ENCODE results near the gene MYADM. TPM values are rescaled to one million over a fixed set of nuclear protein-coding genes. Genes with fewer than 3 reads are reported as not detected.

Gene MYADM
- total and polyA plus RNA-seq, 2 donors (not counting 1 experiment from before 2014, with no cell fraction given), result 18.5 to 172 TPM

DNA sequence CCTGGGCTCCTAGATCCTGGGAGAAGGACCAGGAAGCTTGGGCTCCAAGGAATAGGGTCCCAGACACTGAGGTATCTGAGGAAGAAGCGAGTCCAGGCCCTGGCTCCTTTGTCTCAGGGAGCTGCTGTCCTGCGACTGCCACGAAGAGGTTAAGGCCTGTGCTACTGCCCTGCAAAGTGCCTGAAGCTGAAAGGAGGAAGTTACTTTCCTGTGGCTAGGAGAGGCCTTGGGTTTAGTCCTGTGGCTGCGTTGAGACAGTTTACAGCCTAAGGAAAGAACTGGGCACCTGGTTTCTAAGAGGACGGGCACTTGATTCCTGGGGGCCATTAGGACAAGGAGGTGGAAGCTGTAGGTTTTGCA lies 2.8 kb downstream of the MYADM start:
- peak overlapping the region; percentile 93 for H3K27ac Mint-ChIP-seq
- H3K4me1 Mint-ChIP-seq, result peaks cover 56% of the 10 kb centered on the region
- CTCF ChIA-PET, result interaction anchor here (0.6 to 1.8 kb wide), 4 partner anchors 11 to 748 kb away, joined by 4 to 10 read pairs (median 4); partner anchors contain the start of gene PRKCG
- Histone ChIP-seq H3K79me2 (ENCODE audit: control insufficient read depth, insufficient read depth, low read length) (peaks cover 45% of the 10 kb centered on the region), H3K4me1 (ENCODE audit: control insufficient read depth in 2 of 2, insufficient read depth in 2 of 2, low read length in 2 of 2) (peaks cover 44 to 73% of the 10 kb centered on the region in 2 donors), H2AFZ (ENCODE audit: insufficient read depth, low read depth, low read length, poor library complexity, severe bottlenecking) (no peak overlapping the region), H4K20me1 (ENCODE audit: control insufficient read depth, insufficient read depth, low read length, poor library complexity, severe bottlenecking) (peaks cover 64% of the 10 kb centered on the region), H3K9me3 (ENCODE audit: control extremely low read depth in 1 of 3, control insufficient read depth in 2 of 3, insufficient read depth in 1 of 3, low read length in 2 of 3) (peaks cover 0 to 27% (median 2%) of the 10 kb centered on the region in 3 donors), H3K27me3 (replicated peaks in 1 of 4; ENCODE audit: control extremely low read depth in 1 of 4, control insufficient read depth in 3 of 4, insufficient read depth in 4 of 4, low read length in 3 of 4) (no peaks in the 10 kb centered on the region), H3K9ac (ENCODE audit: low read length) (peak overlapping the region; percentile 43), H3K27ac (ENCODE audit: low read length in 2 of 2) (peak overlapping the region; percentile 98), H3K4me3 (ENCODE audit: control extremely low read depth in 1 of 5, extremely low read depth in 1 of 5, insufficient read depth in 1 of 5, low read depth in 2 of 5, low read length in 4 of 5) (peak overlapping the region; percentile 17 to 66 (median 41)), H3K4me2 (replicated peaks; ENCODE audit: low read depth, low read length, poor library complexity, severe bottlenecking) (peak overlapping the region; percentile 73), H3K36me3 (replicated peaks in 1 of 2; ENCODE audit: control extremely low read depth in 1 of 2, control insufficient read depth in 1 of 2, extremely low read depth in 1 of 2, insufficient read depth in 2 of 2, low read length in 1 of 2) (peaks cover 5 to 23% of the 10 kb centered on the region in 2 experiments)
- intact Hi-C loops (cut with micrococcal nuclease), result no loop called here
- H3K4me3 Mint-ChIP-seq, result peak overlapping the region; percentile 77
- no peaks in the 10 kb centered on the region for H3K27me3 Mint-ChIP-seq
- TF ChIP-seq, protein P1, sequence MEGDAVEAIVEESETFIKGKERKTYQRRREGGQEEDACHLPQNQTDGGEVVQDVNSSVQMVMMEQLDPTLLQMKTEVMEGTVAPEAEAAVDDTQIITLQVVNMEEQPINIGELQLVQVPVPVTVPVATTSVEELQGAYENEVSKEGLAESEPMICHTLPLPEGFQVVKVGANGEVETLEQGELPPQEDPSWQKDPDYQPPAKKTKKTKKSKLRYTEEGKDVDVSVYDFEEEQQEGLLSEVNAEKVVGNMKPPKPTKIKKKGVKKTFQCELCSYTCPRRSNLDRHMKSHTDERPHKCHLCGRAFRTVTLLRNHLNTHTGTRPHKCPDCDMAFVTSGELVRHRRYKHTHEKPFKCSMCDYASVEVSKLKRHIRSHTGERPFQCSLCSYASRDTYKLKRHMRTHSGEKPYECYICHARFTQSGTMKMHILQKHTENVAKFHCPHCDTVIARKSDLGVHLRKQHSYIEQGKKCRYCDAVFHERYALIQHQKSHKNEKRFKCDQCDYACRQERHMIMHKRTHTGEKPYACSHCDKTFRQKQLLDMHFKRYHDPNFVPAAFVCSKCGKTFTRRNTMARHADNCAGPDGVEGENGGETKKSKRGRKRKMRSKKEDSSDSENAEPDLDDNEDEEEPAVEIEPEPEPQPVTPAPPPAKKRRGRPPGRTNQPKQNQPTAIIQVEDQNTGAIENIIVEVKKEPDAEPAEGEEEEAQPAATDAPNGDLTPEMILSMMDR (IDR thresholded peaks at IDR 0.05), result no peak
- no peak for TF ChIP-seq EZH2 (IDR thresholded peaks at IDR 0.05; ENCODE audit: borderline replicate concordance, insufficient read depth, low read depth, low read length, poor library complexity, severe bottlenecking)
- ATAC-seq (ENCODE audit: low read depth), result no peak
- H3K9me3 Mint-ChIP-seq (ENCODE audit: insufficient read depth), result no peaks in the 10 kb centered on the region
- POLR2A ChIA-PET, result no interaction called here
- peak; percentile 72 for DNase-seq
- 18% methylated on average over 5 of the region's 5 CpGs for WGBS (ENCODE audit: insufficient coverage)

DNA sequence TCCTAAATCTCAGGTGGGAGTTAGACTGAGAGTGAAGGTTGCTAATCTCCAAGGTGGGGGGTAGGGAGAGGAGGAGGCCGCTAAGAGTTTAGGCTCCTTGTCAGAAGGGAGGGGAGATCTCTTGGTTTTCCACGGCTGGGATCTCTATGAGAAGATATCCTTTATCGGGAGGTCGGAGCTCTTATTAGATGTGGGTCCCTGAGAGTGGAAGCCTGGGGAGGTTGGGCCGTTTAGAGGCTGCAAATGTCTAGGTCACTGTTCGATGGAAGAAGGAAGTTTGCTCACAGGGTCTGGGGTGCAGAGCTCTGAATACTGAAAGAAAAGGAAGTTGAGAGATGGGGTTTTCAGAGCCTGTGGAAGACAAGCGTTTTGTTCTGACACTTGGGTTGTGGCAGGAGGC lies 3.8 kb downstream of the MYADM start:
- Histone ChIP-seq H4K20me1 (ENCODE audit: control insufficient read depth, insufficient read depth, low read length, poor library complexity, severe bottlenecking) (peaks cover 72% of the 10 kb centered on the region), H3K9me3 (ENCODE audit: control extremely low read depth in 1 of 3, control insufficient read depth in 2 of 3, insufficient read depth in 1 of 3, low read length in 2 of 3) (peaks cover 0 to 25% (median 2%) of the 10 kb centered on the region in 3 donors), H3K4me3 (ENCODE audit: control extremely low read depth in 1 of 5, extremely low read depth in 1 of 5, insufficient read depth in 1 of 5, low read depth in 2 of 5, low read length in 4 of 5) (peak overlapping the region in 3 of 5 experiments; percentile 15 to 22 (median 17)), H3K36me3 (replicated peaks in 1 of 2; ENCODE audit: control extremely low read depth in 1 of 2, control insufficient read depth in 1 of 2, extremely low read depth in 1 of 2, insufficient read depth in 2 of 2, low read length in 1 of 2) (peaks cover 5 to 29% of the 10 kb centered on the region in 2 experiments), H2AFZ (ENCODE audit: insufficient read depth, low read depth, low read length, poor library complexity, severe bottlenecking) (no peak overlapping the region), H3K27me3 (replicated peaks in 1 of 4; ENCODE audit: control extremely low read depth in 1 of 4, control insufficient read depth in 3 of 4, insufficient read depth in 4 of 4, low read length in 3 of 4) (no peaks in the 10 kb centered on the region), H3K9ac (ENCODE audit: low read length) (no peak overlapping the region), H3K4me1 (ENCODE audit: control insufficient read depth in 2 of 2, insufficient read depth in 2 of 2, low read length in 2 of 2) (peaks cover 36 to 66% of the 10 kb centered on the region in 2 donors), H3K27ac (ENCODE audit: low read length in 2 of 2) (peak overlapping the region; percentile 19 to 98), H3K79me2 (ENCODE audit: control insufficient read depth, insufficient read depth, low read length) (peaks cover 52% of the 10 kb centered on the region), H3K4me2 (replicated peaks; ENCODE audit: low read depth, low read length, poor library complexity, severe bottlenecking) (peak overlapping the region; percentile 73)
- 22% methylated on average over 6 of the region's 7 CpGs for WGBS (ENCODE audit: insufficient coverage)
- CTCF ChIA-PET, result interaction anchor here (0.9 to 2.5 kb wide), 3 partner anchors 8 to 12 kb away, joined by 3 to 10 read pairs (median 7); partner anchors contain the start of gene PRKCG
- Mint-ChIP-seq H3K4me1 (peaks cover 50% of the 10 kb centered on the region), H3K27ac (peak overlapping the region; percentile 93), H3K27me3 (no peaks in the 10 kb centered on the region), H3K9me3 (ENCODE audit: insufficient read depth) (no peaks in the 10 kb centered on the region), H3K4me3 (peak overlapping the region; percentile 60)
- intact Hi-C loops (cut with micrococcal nuclease), result no loop called here
- ATAC-seq (ENCODE audit: low read depth) (no peak), DNase-seq (peak; percentile 75)
- TF ChIP-seq, protein P1 (IDR thresholded peaks at IDR 0.05), result no peak
- TF ChIP-seq EZH2 (IDR thresholded peaks at IDR 0.05; ENCODE audit: borderline replicate concordance, insufficient read depth, low read depth, low read length, poor library complexity, severe bottlenecking), result no peak
- POLR2A ChIA-PET, result interaction anchor here (0.6 kb wide), 1 partner anchor 26 kb away, joined by 3 read pairs; no protein-coding TSS in a partner anchor

Data from B cell (primary cell).